Ammon's horn (tissue), 1 donor: Measurements from ENCODE around the gene AVL9.
"Not testable (repeated sequence)": the region's sequence is repeated elsewhere in the genome, so short reads cannot be mapped to it uniquely, and the experiment has no call there.

Source experiments
- DNase-seq: peaks from one replicate; pipeline ENCODE4 v3.0.0-alpha.2; 2016; ENCODE audit warnings: low spot score

The AVL9 gene

DNA sequence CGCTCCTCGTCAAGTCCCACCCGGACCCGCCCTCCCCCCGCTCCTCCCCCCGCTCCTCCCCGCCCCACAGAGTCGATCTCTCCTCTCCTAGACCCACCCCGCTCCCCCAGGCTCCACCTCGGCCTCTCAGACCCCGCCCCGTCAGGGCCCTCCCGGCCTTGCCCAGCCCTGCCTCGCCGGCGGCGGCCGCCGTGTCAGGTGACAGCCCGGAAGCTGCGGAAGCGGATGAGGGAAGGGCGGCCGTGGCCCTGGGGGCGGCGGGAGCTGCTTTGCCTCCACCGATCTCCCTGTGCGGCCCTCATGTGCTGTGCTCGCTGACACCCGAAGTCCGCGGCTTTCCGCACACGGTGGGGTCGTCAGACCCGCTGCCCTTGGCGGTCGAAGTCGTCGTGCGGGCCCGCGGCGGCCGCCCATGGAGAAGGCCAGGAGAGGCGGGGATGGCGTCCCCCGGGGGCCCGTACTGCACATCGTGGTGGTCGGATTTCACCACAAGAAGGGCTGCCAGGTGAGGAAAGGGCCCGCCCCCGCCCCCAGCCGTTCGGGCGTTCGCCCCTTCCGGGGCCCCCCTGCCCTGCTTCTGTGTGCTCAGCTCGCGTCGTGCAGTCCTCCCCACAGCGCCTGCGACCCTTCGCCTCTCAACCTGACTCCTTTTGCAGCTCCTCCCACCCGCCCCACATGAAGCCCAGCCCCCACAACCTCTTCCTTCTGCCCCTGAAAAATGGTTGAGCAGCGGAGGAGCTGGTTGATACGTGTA lies at the start of gene AVL9:
TSS of gene AVL9 (plus strand) at position 192 of the 754 bp plus-strand sequence. CDS start at position 413, 221 bp downstream.
- peak; percentile 98 for DNase-seq

DNA sequence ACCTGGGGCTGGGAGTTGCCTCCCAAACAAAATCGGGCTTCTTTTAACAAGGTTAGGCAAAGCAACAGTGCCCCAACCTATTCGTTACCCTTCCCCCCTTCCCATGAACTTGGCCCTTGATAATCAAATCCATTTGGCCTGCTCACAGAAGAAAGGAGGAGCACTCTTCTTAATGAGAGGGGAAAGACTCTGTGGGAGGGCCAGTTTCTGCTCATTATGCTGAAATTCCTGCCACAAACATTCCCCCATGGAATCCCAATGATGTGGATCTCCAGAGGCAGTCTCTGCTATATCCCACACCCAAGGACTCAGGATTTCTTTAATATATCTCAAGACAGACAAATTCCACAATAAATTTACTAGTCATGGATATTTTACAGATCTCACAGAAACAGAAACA lies 48.1 kb upstream of the AVL9 start:
- DNase-seq: no peak

DNA sequence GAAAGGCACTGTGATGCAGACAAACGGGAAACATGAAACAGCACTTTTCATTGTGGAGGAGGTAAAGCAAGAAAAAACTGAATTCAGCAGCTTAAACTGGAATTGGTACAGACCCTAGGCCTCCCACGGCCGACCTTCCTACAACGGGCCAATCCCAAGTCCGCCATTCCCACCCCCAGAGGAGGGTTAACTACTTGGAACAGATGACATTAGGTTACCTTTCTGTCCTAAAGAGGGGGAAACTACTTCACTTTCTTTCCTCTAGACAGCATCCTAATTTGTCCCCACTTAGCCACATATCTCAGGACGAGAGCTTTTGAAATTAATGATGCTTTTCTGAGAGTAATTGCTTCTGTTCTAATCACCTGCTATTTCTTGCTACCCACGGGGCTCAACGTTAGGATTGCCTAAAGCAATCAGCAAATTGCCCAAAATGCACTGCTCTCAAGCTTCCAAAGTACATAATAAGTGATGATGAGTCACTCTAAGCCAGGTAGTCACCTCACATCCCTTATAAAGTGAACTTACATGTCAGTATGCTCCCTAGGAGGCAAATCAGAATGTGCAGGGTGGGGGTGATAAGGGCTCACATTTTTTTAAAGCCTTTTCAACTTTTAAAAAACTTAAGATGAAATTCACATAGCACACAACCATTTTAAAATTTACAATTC lies 41.8 kb upstream of the AVL9 start:
- DNase-seq: no peak

DNA sequence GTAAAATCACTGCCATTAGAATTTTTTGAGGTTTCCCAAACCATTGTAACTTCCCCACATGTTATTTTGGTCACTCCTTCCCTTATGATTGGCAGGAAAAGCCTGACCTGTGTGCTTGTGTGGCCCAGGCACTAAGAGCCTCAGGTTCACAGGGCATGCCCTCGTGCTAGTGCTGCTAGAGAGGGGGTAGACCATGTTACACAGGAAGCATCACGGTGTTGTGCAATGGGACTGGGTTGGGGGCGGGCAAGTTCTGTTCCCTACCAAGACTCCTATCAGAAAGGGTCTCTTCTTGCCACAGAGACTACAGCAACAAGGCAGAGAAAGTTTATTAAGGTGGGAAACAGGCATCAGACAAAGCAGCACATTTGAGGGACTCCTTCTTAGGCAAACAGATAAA lies 37.3 kb upstream of the AVL9 start:
- no peak for DNase-seq

DNA sequence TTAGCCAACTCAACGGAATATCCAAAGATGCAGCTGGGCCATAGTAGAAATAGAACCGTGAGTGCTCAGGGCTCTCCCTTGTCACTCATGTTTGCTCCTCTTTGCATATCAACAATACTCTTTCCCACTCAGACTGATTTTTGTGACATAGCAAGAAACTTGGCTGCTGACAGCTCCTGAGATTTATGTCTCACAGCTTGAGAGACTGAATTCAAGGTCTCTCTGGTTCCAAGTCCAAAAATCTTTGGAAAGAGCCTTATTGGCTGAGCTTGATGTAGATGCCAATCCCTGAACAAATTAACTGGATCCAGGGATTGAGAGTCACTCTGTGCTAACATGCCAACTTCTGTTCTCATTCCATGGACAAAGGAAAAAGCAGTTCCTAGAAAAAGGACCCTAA lies 35.5 kb upstream of the AVL9 start:
- DNase-seq: no peak

DNA sequence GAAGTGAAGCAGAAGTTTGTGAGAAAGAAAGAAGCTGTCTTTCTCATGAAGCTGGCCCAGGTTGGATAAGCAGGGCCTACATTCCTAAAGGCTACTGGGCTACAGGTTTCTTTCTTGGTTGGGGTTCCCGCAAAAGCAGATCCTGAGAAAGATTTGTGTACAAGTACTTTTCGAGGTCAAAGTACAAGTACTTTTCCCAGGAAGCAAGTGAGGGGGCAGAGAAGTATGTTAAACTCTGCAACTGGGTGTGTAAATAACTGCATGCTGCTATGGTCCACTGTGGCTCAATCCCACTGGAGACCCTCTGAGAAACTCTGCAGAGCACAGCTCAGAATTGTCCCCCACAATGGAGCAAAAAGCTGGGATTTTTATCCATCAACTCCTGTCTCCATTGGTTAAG lies 33.8 kb upstream of the AVL9 start:
- DNase-seq: no peak

DNA sequence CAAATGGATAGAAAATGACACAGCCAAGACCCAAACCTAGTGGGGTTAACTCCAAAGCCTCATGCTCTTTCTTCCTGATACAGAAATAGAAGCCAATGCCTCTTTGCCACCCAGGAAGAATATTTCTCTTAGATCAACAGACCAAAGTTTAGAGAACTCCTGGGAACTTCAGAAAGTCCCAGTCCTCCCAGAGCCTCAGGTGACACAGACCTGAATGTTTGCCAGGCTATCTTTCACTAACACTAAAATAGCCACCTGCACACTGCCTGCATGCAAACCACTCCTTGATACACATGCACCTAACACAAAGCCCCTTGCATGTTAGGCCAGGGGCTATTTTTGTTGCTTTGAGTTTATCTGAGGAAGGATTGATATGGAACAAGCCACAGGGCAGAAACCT lies 32.8 kb upstream of the AVL9 start:
- DNase-seq: no peak

DNA sequence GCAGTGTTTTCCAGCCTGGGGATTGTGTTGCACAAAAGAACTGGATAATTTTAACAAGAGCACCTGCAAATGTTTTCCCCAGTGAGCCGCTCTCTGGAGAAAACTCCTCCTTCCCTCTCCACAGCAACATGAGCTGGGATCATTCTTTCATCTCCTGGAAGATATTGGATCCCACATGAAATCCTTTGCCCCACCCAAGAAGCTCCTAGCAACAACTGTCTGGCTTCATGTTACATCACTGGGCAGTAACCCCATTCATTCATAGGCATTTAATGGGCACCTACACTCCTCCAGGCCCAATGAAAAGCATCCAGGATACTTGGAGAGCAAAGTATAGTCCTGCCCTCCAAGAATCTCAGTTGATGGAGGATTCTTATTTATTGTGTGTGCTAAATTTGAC lies 32.3 kb upstream of the AVL9 start:
- DNase-seq: no peak

DNA sequence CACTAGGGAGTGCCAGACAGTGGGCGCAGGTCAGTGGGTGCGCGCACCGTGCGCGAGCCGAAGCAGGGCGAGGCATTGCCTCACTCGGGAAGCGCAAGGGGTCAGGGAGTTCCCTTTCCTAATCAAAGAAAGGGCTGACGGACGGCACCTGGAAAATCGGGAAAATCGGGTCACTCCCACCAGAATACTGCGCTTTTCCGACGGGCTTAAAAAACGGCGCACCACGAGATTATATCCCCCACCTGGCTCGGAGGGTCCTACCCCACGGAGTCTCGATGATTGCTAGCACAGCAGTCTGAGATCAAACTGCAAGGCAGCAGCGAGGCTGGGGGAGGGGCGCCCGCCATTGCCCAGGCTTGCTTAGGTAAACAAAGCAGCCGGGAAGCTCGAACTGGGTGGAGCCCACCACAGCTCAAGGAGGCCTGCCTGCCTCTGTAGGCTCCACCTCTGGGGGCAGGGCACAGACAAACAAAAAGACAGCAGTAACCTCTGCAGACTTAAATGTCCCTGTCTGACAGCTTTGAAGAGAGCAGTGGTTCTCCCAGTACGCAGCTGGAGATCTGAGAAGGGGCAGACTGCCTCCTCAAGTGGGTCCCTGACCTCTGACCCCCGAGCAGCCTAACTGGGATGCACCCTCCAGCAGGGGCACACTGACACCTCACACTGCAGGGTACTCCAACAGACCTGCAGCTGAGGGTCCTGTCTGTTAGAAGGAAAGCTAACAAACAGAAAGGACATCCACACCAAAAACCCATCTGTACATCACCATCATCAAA lies 30.5 kb upstream of the AVL9 start:
- DNase-seq: not testable (repeated sequence)

DNA sequence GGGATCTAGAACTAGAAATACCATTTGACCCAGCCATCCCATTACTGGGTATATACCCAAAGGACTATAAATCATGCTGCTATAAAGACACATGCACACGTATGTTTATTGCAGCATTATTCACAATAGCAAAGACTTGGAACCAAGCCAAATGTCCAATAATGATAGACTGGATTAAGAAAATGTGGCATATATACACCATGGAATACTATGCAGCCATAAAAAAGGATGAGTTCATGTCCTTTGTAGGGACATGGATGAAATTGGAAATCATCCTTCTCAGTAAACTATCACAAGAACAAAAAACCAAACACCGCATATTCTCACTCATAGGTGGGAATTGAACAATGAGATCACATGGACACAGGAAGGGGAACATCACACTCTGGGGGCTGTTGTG lies 25.3 kb upstream of the AVL9 start:
- not testable (repeated sequence) for DNase-seq

DNA sequence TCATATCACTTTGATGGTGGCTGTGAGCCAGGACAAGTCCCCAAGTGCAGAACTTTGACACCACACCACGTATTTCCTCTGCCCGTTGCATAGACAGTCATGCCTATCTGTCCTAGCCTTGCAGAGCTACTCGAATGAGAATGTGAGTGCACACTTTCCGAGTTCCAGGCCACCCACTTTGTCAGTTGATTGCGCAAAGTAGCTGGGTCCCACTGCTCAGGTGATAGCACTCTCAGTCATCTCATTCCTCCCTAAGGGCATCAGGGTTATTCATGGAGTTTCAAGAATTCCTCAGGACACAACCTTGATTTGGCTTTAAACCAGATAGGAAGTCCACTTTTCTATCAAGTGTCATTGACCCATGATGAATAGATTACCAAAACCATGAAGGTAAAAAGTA lies 24.4 kb upstream of the AVL9 start:
- DNase-seq: no peak

DNA sequence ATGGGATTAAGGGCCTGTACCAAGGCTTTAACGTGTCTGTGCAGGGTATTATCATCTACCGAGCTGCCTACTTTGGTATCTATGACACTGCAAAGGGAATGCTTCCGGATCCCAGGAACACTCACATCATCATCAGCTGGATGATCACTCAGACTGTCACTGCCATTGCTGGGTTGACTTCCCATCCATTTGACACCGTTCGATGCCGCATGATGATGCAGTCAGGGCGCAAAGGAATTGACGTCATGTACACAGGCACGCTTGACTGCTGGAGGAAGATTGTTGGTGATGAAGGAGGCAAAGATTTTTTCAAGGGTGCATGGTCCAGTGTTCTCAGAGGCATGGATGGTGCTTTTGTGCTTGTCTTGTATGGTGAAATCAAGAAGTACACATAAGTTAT lies 23.3 kb upstream of the AVL9 start:
- no peak for DNase-seq

DNA sequence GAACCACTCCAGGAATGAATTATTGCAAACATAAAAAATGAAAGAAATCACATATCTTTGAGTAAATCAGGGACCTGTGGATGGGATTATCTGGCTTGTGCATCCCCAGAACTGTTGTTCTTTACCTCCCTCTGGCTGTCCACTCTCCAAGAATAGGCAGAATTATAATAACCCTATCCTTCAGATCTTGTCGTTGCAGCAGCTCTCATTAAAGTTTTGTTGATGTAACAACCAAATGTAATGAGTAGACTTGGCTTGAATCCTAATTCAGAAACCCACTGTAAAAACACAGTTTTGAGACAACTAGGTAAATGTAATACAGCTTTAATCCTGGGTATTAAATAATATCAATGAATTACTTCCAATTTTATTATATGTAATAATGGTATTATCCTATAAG lies 21.3 kb upstream of the AVL9 start:
- no peak for DNase-seq

DNA sequence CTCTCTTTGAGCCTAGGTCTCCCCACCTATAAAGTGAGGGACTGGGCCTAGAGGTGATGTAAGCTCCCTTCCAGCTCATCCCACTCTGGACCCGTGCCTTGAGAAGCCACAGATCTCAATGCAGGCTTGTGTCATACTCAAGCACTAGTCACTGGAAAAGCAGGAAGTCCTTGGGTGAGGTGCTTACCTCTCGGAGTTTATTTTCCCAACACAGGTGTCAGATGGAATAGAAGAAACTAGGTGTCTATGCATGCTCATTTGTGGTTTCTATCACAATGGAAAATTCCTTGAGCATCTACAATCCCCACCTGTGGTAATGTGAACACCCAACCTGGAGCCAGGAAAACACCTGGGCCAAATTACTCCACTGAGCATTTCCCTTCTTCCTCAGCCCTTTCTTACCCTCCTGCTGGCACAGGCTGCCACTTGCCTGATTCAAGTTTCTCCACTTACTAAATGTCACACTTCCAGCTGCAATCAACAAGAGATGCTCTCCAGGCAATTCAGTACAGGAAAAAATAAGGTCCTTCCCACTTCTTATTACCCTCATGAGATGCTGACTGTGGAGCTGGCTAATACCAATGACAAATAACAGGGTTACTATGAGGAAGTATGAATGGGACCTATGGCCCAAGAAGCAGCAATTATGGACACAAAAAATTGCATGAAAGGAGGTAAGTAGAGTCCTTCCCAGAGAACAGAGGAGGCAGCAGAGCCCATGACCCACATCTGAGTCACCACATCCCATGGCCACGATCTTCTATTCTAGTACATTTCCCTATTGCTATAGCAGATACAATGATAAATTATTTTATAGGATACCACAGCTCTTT lies 18.3 kb upstream of the AVL9 start:
- no peak for DNase-seq

DNA sequence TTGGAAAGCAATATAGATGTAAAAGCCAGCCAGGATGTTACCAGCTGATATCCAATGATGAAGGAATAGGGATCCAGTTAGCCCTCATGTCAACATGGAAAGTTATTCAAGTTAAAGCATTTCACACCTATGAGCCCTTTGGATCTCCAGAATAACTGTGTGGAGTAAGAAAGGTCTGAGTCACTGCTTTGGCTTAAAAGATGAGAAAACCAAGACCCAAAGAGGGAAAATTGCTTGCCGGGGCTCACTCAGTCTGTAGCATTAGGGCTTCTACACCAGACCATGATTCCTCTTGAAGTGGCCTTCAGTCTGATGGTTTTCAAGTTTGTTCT lies 17.7 kb upstream of the AVL9 start:
- DNase-seq: no peak

DNA sequence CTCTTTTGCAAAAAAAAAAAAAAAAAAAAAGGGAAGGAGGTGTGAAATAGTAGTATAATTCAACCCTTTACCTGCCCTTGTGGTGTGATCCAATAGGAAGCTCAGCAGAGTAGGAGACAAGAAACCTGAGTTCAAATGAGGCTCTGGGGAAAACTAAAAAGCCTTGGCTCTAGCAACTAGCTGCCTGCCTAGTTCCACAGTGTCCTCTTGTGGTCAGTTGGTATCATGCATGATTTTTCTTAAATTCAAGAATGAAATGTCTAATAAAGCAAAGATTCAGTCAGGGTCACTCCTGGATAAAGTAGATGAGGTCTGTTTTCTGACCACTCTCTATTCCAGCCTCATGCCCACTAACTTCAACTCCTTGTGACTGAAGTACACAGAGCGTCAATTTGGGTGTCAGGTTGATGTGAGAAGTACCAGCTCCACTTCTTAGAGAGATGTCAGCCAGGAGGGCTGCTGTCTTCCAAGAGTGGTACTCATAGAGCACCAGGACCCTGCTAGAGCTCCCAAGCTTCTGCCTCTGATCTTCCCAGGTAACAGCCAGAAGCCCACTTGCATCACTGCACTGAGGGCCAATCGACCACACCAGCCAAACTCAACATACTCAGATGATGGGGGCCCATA lies 15.6 kb upstream of the AVL9 start:
- peak; percentile 52 for DNase-seq

DNA sequence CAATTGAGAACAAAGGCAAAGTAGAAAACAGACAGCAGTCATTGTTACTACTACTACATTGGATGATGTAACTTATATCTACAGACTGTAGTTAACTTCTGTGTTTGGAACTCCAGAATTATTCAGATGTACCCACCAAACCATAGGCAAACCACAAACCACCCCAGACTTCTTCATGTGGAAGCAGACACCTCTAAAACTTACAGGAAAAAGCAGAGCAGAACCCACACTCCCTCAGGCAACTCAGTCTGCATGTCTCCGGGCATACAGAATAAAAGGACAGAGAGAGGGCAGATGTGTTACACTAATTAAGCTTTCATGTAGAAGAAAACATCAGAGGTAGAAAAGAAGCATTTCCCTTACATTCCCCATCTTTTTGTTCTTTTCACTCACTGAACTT lies 14.1 kb upstream of the AVL9 start:
- no peak for DNase-seq

DNA sequence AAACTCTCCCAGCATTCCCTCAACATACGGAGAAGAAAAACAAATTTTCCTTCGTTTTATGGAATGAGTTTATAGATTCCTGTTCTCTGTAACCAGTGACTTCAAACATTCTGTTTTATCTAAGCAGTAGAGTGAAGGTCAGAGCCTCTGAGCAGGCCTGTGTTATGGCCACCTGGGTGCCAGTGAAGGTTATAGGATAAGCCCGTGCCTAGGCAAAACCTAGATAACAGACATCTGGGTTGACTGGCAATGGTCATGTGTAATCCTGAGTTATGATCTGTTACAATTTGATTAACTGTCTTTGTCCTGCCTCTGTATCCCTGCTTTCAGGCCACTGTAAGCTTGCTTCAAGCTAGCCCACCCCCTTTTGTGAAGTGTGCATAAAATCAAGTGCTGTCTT lies 13.4 kb upstream of the AVL9 start:
- no peak for DNase-seq

DNA sequence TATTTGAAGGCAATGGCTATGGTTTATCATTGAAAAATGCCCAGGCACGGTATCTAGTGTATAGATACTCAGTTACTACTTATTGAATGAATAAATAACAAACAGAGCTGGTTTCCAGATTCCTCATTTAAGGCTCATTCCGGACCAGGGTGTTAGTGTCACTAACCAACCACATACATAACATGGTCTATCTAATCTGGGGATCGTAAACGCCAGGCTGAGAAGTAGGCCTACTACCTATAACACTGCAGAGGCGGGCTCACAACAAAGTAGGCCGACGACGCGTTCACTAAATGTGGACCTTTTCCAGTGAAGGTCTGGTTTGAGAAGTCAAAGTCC lies 5.5 kb upstream of the AVL9 start:
- no peak for DNase-seq

DNA sequence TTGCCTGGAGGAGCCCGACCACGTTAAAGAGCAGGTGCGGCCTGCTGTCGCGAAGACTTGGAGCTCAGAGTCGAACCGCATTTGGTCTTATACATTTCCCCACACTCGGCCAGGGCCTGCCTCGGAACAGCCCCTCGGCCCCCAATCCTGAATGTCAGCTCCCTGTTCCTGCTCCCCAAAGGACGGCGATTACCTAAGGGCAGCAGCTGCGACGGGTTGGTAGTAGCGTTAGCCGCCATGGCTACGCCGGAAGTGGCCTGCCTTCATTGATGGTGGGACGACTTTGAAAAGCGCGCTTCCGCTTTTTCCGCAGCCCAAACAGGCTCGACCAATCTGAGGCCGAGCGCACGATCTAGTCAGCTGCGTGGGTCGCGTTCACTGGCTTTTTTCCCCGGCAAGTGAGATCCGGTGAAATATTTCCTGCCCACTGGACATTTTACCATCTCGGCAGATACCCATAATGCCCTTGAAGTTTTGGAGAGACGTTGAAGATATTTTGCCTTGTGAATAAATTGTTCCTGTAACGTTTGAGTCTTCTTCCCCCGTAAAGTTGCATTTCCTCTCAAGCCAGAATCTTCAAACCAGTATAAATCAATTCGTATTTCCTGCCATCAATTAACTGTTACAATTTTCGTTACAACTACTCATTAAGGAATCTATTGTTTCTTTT lies 5.0 kb upstream of the AVL9 start, which contains the start of gene LSM5:
TSS of gene LSM5 (minus strand) at position 254 of the 670 bp plus-strand sequence. CDS start at position 239, 15 bp downstream.
- DNase-seq: peak; percentile 94

DNA sequence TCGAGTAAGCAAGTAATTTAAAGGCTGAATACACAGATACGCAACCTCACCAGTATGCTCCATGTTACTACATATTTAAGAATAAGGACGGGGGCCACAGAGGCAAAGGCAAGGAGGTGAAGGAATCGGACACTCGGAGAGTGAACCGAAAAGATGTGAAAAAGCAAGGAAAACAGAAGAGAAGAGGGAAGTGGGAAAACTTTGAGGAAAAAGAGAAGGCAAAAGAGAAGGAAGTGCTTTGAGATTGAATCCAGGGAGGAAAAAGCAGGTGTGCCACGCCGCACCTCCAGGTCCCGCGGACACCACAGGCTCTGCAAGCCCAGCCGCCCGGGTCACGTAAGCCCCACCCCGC lies 367 bp upstream of the AVL9 start:
- DNase-seq: no peak
